ENCODE measurements around the gene BRD3OS.
A peak's percentile ranks its signal among the peaks of the same experiment; 100 is the strongest.

BRD3OS gene

DNA sequence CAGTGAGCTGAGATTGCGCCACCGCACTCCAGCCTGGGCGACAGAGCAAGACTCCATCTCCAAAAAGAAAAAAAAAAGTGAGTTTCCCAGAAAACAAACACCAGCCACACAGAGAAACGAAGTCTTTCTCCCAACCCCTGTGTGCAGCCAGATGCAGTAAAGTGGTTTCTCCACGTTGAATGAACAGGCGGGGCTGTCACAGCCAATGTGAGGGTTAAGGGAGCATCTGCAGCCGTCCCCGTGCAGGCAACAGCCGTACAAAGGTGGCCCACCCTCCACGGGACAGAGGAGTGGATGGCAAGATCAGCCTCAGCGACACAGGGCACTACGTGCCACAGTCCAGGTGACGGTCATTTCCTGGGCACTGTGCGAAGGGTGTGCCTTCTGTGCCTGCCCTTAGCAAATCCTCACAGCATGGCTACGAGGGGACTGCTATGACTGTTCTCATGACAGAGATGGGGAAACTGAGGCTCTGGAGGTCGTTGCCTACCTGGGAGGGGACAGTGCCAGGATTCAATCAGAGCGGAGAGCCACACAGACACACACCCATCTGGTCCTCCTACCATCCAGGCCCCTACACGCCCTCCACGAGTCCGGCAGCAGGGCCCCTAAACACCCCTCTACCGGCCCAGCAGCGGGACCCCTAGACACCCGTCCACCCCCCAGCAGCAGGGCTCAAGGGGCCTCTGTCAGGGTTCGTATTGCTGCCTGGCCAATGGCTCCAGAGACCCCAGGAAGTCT is 35.5 kb upstream of the BRD3OS start:
- no peak for DNase-seq

DNA sequence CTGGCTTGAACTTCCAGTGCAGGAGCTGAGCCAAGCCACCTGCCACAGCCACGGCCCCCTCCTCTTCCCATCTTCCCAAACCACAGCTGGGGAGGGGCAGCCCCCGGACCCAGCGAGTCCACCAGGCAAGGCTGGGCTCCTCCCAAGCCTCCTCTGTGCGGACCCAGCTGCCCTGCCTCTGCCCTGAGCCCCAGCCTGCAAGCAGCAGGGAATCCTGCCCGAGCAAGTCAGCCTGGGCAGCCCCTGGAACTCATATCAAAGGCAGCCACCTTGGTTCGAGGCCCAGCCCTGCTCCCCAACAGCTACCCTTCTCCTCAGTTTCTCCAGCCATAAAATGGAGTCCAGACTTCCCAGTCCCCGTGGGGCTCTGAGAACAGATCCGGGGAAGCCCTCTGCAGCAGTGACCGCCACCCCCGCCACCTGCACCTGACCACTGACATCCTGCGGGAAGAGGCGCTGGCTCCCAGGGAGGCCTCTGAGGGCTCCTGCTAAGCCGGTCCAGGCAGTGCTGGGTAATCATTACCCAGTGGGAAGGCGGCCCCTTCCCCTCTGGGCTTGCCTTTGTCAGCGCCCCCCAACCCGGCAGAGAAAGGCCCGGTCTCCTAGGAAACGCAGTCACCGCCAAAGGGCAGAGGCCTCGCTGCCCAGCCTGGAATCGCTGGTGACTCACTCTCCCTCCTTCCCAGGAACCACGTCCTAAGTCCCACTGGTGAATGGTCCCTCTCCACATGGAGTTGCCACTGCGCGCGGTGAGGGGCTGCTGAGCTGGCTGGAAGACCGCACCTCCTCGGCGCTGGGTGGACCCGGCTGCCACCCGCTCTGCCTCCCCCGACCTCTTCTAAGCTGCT is 34.7 kb upstream of the BRD3OS start:
- DNase-seq, result no peak

DNA sequence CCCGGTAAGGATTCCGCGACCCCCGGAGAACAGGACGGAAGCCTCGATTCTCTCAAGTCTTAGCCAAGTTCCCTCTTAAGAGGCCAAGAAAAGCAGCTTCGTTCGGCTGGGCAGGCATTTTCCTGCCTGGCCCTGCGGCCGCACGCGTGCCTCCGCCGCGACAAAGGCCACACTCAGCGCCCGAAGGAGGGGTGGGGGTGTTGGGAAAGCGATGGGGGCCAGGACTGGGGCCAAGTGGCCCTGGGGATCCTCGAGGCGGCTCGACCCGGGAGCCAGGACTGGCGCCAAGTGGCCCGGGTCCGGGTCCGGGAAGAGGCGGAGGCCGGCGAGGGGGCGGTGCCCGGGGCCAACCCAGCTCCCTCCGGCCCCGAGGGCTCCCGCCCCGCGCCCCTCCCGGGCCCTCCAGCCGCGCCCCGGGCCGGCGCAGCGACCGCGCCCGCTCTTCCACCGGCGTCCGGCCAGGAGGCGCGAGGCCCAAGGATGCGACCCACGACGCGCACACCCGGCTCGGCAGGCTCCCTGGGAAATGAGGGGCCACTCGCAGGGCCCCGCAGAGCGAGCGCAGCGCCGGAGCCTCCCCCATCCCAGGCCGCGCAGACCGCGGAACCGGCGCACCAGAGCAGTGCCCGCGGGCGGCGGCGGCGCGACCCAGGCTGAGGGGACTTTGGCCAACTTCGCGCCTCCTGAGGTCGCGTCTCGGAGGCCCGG is 33.9 kb upstream of the BRD3OS start:
- DNase-seq, result no peak

- peak in 4 of 6 experiments; percentile 20 to 49 (median 36) for DNase-seq
Measured at GRCh38 chr9:133991964-133992779, 33.1 kb upstream of the BRD3OS start, which contains the start of gene VAV2. Gene VAV2 (minus strand): TSS chr9:133992324. CDS start chr9:133992278, 46 bp downstream.

GRCh38 chr9:133992780-133993634 is 32.3 kb upstream of the BRD3OS start:
- peak; percentile 59 to 80 (median 68) for DNase-seq

DNA sequence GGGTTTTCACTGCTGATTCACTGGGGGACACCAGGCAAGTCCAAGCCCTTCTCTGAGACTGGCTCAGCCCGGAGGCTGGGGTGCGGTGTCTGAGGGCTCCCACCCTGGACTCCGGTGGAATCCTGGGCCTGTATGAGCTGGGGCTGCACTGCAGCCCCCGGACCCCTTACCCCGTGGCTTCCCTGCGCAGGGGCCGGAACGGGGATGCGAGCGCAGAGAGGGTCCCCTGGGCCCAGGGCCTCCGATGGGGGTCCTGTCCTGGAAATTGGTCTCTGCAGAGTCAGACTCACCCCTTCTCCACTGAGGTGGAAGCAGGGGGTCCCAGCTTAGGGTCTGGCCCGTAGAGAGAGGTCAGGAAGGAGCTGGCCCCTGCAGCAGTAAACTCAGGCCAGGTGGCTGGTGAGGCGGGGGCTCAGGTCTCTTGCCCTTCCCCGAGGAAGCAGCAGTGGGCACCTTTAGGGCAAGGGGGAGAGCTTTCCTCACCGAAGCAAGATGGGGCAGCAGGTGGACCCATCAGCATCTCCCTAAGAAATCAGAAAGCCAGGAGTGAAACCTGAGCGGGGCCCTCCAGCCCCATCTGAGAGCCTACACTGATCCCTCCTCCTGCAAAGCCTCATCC is 31.5 kb upstream of the BRD3OS start:
- no peak for DNase-seq

DNA sequence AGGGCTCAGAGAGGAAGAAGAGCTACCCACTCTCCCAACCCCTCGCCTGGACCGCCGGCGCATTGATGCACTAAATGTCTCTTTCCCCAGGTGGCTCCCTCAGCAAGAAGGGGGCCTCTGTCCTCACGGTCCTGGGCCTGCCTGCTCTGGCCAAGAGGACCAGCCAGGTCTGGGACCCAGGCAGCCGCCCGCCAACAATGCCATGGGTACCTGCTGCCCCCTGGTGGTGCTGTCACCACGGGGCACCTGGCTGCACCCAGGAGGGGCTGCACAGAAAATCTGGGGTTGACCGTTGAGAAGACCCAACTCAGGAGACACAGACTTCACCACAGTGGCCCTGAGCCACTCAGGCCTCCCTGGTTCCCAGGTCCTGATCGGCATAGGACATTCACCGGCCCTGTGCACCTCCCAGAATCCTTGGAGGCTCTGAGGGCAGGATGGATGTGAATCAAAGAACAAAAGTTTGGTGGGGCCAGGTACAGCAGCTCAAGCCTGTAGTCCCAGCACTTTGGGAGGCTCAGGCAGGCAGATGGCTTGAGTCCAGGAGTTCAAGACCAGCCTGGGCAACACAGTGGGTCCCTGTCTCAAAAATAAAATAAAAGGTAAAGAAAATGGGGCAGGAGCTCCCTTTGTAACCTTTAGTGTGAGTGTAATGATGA is 30.8 kb upstream of the BRD3OS start:
- DNase-seq, result peak; percentile 23 to 73 (median 64)

GRCh38 chr9:133995012-133995896 is 30.0 kb upstream of the BRD3OS start:
- DNase-seq, result no peak

DNA sequence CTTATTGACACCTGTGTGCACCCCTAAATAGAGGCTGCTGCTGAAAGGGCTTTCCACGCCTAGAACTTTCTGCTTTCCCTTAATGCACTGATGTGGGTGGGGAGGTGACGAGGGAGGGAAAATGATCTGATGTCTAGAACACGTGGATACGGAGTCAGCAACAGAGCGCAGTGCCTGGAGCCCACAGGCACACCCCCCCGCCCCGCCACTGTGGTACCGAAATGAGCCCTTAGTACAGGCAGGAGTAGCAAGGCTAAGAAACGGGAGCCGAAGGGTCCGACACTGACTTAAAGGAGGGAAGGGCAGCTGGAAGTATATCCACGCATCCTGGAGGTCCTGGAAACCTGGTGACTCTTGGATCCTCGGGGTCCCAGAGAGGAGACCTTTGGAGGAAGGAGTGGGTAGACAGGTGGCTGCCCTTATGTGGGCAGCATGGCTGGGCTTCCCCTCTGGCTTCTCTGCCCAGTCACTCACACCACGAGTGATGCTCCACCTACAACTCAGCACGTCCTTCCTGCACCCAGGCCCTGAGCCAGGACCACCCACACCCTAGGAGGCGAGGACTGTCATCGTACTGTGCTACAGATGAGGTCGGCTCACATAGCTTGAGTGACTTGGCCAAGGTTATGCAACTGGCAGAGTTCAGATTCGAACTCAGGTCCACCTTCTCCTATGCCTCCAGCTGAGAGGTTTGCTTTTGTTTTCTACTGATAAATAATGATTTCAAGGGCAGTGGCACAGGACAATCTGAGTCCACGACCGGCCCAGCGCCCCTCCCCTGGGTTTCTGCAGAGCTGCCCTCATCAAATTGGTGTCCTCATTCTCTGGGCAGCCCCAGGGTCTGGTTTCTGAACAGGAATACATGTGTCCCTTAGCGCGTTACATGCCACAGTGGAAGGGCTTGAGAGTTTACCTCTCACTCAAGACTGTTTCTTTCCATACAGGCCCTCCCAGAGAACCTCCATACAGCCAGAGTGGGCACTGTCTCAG is 28.5 kb upstream of the BRD3OS start:
- DNase-seq, result no peak

GRCh38 chr9:133997584-133997983 is 27.7 kb upstream of the BRD3OS start:
- DNase-seq, result no peak

DNA sequence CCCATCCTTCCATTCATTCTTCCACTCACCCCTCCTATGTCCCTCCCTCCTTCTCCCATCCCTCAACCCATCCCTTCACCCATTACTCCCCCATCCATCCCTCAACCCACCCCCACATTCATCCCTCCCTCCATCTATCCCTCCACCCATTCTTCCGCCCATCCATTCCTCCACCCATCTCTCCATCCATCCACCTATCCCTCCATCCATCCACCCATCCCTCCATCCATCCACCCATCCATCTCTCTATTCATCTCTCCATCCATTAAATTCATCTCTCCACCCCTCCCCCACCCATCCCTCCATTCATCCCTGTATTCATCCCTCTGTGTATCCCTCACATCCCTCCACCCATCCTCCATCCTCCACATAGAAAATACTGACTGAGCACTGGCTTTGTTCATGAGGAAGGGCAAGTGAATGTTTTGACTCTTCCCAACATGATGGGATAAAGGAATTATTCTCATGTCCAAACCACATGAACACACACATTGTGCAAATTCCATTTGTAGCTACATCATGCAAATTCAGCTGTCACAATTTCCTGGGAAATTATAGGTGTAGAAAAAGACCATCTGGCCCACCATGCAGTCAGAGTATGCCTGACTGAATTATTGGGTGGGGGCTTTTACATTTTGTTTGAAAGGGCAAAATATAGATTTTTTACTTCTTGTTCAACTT is 26.2 kb upstream of the BRD3OS start:
- DNase-seq, result no peak

GRCh38 chr9:133999851-134000265 is 25.4 kb upstream of the BRD3OS start:
- DNase-seq, result no peak

GRCh38 chr9:134002796-134003195 is 22.5 kb upstream of the BRD3OS start:
- DNase-seq, result no peak

- no peak for DNase-seq
Measured at GRCh38 chr9:134003237-134003636, 22.0 kb upstream of the BRD3OS start.

DNA sequence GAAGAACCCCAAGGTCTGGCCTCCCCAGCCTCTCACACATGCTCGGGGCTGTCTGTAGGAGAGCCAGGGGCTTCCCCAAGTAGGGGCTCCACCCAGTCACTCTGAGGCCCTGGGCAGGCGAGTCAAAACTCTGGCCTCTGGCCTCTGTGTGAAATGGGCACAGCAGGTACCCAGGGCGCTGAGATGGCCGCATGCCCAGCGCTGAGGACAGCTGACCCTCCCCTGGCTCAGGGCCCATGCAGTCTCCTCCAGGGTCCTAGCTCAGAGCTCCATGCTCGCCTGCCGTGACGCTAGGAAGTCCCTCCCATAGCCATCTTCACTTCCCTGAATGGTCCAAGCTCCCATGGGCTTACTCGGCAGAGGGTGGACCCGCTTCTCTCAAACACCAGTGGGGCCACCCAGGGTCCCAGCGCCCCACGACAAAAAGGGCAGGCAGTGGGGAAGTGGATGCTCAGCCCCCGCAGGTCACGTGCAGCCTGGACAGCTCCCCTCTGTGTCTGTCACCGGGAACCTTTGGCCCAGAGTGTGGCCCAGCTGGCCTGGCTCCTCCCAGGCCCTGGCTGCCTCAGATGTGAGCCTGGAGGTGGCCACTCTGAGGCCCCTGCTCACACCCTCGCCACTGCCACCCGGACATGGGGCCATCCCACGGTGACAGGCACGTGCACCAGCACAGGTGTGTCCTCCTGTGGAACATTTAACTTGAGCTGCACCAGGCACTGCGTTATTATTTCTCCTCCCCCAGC is 21.0 kb upstream of the BRD3OS start:
- no peak for DNase-seq

GRCh38 chr9:134004881-134005280 is 20.4 kb upstream of the BRD3OS start:
- DNase-seq, result no peak

DNA sequence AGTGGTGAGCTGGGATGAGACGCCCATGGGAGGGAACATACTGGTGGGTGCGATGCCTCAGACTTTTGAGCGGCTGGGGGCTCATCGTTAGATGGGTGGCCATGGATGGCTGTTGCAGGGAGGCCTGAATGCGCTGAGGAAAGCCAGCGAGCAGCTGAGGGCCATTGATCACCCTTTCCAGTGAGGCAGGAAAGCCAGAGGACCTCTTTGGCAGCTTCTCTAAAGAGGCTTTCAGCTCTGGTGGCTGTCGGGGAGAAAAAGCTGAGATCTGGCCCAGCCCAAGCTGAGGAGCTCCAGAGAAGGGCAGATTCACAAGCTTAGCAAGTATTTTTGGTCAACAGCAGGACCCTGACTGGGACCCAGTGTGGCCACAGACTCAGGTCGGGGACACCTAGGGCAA is 19.9 kb upstream of the BRD3OS start:
- no peak for DNase-seq

Measured in stimulated activated naive CD4-positive, alpha-beta T cell (primary cell).